ENCODE results near the gene NFIX.
"Not testable (repeated sequence)": the region's sequence is repeated elsewhere in the genome, so short reads cannot be mapped to it uniquely, and the experiment has no call there.

Gene NFIX

DNA sequence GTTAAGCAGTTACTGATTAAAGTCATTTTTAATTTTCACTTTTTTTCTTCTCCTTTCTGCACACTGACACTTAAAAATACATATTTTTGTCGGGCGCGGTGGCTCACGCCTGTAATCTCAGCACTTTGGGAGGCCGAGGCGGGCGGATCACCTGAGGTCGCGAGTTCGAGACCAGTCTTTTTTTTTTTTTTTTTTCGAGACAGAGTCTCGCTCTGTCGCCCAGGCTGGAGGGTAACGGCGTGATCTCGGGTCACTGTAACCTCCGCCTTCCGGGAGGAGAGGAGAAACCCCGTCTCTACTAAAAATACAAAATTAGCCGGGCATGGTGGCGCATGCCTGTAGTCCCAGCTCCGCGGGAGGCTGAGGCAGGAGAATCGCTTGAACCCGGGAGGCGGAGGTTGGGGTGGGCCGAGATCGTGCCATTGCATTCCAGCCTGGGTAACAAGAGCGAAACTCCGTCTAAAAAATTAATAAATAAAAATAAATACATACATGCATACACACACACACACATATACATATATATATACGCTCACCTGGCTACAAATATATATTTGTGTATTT, 37.8 kb upstream of the NFIX start:
- not testable (repeated sequence) for DNase-seq (ENCODE audit: low read depth in 2 of 2)

DNA sequence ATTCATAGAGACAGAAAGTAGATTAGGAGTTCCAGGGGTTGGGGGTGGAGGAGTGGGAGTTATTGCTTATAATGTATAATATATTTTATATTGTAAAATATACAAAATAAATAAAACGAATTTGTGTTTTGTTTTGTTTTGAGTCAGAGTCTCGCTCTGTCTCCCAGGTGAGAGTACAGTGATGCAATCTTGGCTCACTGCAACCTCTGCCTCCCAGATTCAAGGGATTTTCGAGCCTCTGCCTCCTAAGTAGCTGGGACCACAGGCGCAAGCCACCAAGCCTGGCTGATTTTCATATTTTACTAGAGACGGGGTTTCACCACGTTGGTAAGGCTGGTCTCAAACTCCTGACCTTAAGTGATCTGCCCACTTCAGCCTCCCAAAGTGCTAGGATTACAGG, 35.8 kb upstream of the NFIX start:
- DNase-seq (ENCODE audit: low read depth in 2 of 2), result no peak

DNA sequence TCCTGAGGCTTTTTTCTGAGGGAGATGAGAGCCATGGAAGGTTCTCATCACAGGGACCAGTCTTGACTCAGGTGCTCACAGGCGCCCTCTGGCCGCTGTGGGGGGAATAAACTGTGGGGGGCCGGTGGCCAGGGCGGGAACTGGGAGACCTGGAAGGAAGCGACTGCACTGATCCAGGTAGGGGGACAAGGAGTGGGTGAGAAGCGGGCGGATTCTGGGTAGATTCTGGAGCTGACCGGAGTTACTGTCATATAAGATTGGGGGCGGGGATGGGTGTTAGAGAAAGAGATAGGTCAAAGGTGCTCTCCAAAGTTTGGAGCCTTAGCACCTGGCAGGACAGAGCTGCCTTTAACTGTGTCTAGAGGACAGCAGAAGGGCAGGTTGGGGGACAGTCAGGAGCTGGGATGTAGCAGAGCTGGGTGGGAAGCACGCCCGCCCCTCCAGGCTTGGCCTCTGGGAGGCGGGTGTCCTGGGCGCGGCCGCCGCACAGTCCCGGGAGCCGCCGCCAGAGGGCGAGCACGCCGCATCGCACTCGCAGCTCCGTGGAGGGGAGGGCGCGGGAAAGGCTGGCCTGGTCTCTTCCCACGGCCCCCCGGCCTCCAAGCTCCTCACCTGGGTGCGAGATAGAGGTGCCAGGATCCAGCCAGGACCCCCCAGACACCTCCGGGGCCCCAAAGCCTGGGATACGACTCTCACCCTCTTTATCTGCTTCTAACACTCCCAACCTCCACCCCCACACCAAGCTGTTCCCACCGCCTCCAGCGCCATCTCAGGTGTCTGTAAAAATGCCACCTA, 30.1 kb upstream of the NFIX start:
- peak; percentile 75 to 80 for DNase-seq (ENCODE audit: low read depth in 2 of 2)

DNA sequence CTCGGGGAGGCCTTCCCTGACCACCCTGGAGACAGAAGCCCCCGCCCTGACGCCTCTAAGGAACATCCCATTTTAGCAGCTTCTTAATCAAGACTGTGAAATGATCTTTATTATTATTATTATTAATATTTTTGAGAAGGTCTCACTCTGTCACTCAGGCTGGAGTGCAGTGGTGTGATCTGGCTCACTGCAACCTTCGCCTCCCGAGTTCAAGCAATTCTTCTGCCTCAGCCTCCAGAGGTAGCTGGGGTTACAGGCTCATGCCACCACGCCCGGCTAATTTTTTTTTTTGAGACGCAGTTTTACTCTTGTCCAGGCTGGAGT, 29.5 kb upstream of the NFIX start:
- no peak for DNase-seq (ENCODE audit: low read depth in 2 of 2)

DNA sequence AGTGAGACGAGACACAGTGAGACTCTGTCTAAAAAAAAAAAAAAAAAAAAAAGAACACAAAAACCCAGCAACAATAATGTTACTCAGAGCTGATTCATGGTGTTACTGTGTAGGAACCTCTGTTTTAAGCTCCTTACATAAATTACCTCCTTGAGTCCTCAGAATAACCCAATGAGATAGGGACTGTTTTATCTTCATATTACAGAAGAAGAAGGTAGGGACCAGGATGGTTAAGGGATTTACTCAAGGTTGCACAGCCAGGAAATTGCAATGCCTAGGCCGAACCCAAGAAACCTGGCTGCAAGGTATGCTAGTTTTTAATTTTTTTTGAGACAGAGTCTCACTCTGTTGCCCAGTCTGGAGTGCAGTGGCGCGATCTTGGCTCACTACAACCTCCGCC, 27.4 kb upstream of the NFIX start:
- no peak for DNase-seq (ENCODE audit: low read depth in 2 of 2)

DNA sequence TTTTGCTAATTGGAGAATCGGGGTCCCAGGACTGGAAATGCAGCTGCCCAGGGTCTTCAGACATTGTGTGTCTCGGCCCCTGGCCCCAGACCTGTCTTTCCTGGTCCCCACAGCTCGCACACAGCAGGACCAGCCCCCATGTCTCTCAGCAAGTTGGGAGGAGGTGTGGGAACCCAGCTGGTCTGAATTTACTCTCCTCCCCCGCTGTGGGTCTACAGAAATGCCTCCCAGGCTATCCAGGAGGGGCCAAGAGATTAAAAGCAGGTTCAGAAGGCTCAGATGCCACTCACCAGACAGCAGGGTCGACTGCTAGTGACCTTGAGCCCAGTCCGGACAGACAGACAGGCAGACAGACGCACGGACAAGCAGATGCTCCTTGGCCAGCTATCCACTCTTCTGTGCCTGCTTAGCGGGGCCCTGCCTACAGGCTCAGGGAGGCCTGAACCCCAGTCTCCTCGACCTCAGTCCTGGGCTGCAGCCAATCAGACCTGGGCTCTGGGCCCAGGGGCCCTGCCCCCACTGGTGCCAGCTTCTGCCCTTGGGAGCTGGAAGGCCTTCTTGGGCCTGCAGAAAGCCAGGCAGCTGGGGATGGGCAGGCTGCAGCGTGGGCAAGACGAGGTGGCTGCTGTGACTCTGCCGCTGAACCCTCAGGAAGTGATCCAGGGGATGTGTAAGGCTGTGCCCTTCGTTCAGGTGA, 25.8 kb upstream of the NFIX start, which contains the start of gene DAND5:
Gene DAND5, plus strand, starts transcription at position 285 of the 697 bp plus-strand sequence. Its CDS starts 85 bp downstream, at position 370.
- no peak for DNase-seq (ENCODE audit: low read depth in 2 of 2)

DNA sequence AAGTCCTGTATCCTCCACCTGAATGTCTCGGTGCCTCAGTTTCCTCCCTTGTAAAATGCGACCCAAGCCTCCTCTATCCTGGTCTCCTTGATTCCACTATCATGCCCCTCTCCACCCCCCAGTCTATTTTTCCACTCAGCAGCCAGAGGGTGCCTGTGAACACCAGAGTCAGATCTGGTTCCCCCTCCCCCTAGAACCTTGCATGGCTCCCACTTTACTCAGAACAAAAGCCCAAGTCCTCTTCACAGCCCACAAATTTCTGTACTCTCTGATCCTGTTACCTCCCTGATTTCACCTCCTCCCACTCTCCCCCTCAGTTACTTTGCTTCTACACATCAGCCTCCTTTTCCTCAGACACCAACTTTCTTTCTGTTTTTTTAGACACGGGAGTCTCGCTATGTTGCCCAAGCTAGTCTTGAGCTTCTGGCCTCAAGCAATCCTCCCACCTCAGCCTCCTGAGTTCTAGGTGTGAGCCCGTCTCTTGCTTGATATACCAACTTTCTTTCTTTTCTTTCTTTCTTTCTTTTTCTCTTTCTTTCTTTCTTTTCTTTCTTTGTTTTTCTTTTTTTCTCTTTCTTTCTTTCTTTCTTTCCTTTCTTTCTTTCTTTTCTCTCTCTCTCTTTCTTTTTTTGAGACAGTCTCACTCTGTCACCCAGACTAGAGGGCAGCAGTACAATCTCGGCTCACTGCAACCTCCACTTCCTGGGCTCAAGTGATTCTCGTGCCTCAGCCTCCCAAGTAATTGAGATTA, 25.0 kb upstream of the NFIX start:
- no peak for DNase-seq (ENCODE audit: low read depth in 2 of 2)

DNA sequence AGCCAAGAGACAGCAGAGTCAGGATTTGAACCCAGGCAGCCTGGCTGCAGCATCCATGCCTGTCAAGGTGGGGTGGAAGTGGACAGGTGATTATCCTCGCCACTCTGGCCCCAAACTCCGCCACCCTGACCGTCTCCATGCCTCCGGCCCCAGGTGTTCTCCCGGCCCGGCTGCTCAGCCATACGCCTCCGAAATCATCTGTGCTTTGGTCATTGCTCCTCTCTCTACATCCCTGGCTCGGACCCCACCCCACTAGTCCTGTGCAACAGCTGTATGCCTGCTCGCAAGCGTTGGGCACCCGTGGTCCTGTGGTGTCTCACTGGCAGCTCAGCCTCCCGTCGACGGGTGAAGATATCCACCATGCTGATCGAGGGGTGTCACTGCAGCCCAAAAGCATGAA, 22.0 kb upstream of the NFIX start:
- DNase-seq (ENCODE audit: low read depth in 2 of 2), result no peak

DNA sequence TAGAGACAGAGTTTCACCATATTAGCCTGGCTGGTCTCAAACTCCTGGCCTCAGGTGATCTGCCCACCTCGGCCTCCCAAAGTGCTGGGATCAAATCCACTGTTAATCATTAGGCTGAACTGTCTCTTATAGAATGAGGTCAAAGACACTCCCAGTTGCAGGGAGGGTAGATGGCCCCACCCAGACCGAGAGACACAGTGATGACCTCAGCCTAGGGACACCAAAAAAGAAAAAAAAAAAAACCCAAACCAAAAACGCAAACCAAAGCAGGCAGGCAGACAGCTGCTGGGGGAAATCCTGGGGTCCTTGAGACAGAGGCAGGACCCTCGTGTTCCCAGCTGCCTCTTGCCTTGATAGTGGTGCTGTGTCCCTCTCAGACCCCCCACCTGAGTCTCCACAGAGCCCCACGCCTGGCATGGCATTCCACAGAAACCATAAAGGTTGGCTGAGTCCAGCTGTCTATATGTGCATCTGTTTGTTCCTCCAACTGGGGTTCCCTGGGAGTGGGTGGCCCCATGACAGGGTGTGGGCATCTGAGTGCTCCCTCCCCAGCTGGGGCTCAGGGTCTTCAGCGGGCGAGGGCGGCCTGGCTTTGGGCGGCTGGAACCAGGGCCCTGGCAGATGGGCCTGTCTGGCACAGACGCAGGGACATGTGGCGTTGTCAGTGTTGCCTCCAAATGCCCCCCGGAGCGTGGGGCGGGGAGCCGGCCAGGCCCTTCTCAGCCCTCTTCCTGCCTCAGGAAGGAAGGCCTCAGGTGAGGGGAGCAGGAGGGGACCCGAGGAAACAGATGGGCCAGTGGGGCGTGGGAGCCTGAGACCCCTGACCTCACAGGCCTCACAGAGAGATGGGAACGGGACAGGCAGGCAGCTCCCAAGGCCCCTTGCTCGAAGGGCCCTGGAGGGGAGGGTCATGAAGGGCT, 20.7 kb upstream of the NFIX start:
- no peak for DNase-seq (ENCODE audit: low read depth in 2 of 2)

DNA sequence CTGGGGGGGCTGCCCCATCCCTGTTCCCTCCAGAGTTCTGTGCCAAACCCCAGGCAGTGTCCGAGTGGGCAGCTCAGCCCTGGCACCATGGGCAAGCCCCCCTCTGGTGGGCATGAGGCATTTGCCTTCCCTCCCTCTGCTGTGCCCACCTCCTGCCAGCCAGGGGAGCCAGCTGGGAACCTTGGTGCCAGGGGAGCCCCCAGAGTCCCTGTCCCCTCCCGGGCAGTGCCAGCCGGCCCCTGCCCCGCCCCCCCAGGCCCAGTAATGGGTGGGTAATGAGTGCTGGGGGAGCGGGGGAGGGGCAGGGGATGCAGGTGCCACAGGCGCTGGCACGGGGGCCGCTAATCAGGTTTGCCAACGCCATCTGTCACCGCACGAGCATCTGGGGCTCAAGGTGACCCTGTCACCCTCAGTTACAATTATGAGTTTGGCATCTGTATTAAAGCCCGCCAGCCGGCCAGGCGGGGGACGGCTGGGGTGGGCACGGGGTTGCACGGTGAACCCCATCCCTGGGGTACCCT, 20.0 kb upstream of the NFIX start:
- DNase-seq (ENCODE audit: low read depth in 2 of 2), result no peak

DNA sequence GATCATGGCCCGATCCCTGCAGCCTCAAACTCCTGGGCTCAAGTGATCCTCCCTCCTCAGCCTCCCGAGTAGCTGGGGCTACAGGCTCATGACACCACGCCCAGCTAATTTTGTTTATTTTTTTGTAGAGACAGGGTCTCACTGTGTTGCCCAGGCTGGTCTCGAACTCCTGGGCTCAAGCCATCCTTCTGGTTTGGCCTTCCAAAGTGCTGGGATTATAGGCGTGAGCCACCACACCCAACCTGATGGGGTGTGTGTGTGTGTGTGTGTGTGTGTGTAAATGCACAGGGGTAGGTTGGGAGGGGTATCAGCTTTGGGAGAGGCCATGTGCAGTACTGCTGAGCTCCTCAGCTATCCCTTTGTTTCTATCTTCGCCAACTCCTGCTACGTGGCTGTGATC, 19.2 kb upstream of the NFIX start:
- DNase-seq (ENCODE audit: low read depth in 2 of 2), result not testable (repeated sequence)

DNA sequence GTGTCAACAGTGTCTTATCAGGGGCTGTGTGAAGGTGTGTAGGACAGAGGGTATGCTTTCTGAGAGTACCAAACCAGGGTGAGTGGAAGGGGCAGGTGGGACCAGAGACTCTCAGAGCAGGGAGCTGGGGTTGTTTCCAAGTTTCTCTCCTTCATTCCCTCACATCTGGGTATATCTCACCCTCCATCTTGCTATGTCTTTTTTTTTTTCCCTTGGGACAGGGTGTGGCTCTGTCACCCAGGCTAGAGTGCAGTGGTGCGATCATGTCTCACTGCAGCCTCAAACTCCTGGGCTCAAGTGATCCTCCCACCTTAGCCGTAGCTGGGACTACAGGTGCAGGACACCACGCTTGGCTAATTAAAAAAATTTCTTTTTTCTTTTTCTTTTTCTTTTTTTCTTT, 15.3 kb upstream of the NFIX start:
- no peak for DNase-seq (ENCODE audit: low read depth in 2 of 2)

DNA sequence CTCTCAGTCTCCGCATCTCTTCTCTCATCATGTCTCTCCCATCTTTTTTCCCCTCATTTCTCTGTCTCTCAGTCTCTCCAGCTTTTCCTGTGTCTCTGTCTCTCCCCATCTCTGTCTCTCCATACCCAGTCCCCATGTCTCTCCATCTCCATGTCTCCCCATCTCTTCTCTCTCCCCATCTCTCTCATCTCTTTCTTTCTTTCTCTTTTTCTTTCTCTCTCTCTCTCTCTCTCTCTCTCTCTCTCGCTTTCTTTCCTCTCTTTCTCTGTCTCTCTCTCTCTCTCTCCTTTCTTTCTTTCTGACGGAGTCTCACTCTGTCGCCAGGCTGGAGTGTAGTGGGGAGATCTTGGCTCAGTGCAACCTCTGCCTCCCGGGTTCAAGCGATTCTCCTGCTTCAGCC, 12.6 kb upstream of the NFIX start:
- no peak for DNase-seq (ENCODE audit: low read depth in 2 of 2)

DNA sequence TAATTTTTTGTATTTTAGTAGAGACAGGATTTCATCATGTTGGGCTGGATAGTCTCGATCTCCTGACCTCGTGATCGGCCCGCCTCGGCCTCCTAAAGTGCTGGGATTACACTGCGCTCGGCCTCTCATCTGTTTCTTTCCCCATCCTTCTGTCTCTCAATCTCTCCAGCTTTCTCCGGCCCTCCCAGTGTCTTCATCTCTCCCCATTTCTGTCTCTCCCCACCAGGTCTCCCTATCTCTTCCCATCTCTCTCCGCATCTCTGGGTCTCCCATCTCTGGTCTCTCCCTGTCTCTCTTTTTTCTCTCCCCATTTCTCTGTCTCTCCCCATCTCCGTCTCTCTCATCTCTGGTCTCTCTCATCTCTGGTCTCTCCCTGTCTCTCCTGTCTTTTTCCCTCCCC, 12.2 kb upstream of the NFIX start:
- no peak for DNase-seq (ENCODE audit: low read depth in 2 of 2)

DNA sequence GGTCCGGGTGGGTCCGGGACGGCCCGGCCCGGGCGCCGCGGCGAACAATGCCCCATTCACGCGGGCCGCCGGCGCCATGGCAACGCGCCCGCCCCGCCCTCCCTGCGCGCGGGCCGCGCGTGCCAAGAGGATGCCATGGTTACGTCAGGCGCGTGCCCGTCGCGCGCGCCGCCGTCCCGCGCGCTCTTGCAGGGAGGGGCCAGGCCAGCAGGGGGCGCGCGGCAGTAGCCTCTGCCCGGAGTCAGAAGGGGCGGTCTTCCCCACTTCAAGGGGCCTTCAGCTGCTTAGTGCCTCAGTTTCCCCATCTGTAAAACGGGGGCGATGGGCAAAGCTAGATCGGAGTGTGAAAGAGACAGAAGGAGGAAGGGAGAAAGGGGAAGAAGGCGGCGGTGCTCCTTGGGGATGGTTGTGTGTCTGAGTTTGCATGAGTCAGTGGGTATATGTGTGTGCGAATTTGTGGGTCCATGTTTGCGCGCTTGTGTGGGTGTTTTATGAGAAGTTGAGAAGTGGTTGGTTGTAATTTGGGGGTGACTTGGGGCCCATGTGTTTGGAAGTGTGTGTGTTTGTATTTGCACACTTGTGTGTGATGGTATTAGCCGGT, 11.6 kb upstream of the NFIX start:
- peak; percentile 68 to 75 for DNase-seq (ENCODE audit: low read depth in 2 of 2)

DNA sequence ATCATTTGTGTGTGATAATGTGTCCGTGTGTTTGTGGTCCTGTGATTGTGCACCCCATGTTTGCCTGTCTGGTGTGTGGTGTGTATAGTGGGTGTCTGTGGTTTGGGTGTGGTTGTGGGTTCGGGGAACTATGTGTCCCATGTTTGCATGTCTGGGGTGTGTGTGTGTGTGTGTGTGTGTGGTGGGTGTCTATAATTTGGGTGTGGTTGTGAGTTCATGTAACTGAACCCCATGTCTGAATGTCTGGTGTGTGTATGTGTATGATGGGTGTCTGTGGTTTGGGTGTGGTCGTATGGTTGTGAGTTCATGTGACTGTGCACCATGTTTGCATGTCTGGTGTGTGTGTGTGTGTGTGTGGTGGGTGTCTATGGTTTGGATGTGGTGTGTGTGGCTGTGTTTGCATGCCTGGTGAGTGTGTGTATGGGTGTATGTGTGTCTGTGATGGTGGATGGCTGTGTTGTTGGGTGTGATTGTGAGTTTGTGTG, 11.1 kb upstream of the NFIX start:
- no peak for DNase-seq (ENCODE audit: low read depth in 2 of 2)

DNA sequence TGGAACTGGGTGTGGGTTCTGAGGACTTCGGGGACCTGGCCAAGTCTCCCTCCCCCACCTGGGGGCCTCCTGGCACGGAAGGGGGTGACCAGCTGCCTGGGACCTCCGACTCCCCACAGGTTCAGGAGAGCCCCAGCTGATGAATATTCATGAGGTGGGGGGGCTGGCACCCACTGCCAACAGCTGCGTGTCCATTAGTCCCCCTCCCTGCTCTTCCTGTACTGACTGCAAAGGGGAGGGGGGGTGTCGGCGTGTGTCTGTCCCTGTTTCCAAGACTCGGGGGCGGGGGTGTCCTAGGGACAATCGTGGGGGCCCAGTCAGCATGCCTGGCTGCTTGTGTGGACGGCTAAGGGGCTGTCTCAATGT, 10.6 kb upstream of the NFIX start:
- DNase-seq (ENCODE audit: low read depth in 2 of 2), result no peak

DNA sequence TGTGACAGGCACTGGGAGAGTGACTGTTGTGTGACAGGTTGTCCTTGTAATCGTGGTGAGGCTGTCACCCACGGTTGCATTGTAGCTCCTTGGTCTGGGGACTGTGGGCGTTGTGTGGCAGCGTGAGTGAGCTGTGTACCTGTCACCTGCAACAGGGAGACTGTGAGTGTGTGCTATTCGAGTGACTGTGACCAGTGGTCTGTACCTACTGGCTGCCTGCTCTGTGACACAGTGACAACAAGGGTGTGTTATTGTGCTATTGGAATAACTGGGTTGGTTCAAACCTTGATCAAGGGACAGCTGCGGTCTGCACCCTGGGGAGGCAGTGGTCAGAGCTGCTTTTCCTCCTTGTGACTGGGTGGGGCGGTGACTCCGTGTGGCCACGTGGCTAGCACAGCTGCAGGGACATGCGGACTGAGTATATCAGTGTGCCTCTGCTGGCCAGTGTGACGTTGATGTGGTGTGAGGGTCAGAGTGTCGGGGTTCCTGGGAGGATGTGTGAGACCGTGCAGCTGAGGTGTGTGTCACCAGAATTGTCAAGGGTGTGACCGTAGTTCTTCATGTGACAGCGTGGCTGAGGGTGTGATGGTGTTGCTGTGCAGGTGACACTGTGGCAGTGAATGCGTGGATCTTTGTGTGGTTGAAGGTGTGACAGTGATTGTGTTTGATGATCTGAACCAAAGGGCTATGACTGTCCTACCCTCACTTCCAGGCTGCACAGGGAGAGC, 10.1 kb upstream of the NFIX start:
- no peak for DNase-seq (ENCODE audit: low read depth in 2 of 2)

DNA sequence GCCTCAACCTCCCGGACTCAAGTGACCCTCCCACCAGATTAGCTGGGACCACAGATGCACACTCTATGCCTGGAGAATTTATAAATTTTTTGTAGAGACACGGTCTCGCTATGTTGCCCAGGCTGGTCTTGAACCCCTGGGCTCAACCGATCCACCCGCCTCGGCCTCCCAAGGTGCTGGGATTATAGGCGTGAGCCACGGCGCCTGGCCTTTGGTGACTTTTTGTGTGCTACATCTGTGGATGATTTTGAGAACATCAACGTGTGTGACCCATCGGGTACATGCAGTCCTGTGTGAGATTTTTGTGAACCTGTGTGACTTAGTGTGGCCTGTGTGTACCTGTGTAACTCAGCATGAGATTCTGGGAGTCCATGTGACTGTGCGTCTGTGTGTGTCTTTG, 8.5 kb upstream of the NFIX start:
- DNase-seq (ENCODE audit: low read depth in 2 of 2), result no peak

DNA sequence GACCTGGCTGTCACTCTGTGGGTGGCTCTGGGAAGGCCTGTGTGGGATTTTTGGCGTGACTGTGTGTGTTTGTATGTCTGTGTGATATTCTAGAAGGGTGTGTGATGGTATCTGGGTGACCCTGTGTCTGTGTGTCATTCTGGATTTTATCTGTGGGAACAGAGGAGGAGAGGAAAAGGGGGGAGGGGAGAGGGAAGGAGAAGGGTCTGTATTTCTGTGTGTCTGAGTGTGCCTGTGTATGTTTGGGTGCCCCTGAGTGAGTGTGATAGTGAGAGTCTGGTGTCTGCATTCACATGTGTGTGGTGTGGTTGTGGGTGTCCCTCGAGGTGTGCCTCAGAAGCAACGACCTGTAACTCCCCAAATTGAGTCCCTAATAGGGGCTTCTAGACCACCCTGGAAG, 8.1 kb upstream of the NFIX start:
- no peak for DNase-seq (ENCODE audit: low read depth in 2 of 2)

All from stimulated activated CD8-positive, alpha-beta memory T cell treated with anti-CD3 and anti-CD28 coated beads, Interleukin-2, amount 100 ng/mL, for 48 hours (primary cell).